D341Med (cell line): ENCODE data around the gene BAHD1.

ENCODE experiments used
- DNase-seq: peaks from one replicate; pipeline ENCODE4 v3.0.0; 2012; ENCODE audit warnings: low spot score

The BAHD1 gene

GRCh38 chr15:40499931-40500330 is 59.2 kb downstream of the BAHD1 start:
- no peak for DNase-seq

GRCh38 chr15:40500568-40501330 is 60.0 kb downstream of the BAHD1 start:
- DNase-seq, result no peak

GRCh38 chr15:40501487-40501886 is 60.7 kb downstream of the BAHD1 start:
- DNase-seq, result no peak

GRCh38 chr15:40506964-40507571 is 66.3 kb downstream of the BAHD1 start:
- DNase-seq, result peak; percentile 94

- DNase-seq, result no peak
Measured at GRCh38 chr15:40508216-40508615, 67.5 kb downstream of the BAHD1 start.

GRCh38 chr15:40510201-40510600 is 69.4 kb downstream of the BAHD1 start:
- no peak for DNase-seq

- no peak for DNase-seq
Measured at GRCh38 chr15:40511093-40511471, 70.3 kb downstream of the BAHD1 start.

GRCh38 chr15:40511472-40512133 is 70.8 kb downstream of the BAHD1 start:
- no peak for DNase-seq

- DNase-seq, result no peak
Measured at GRCh38 chr15:40512440-40512839, 71.7 kb downstream of the BAHD1 start.

- DNase-seq, result no peak
Measured at GRCh38 chr15:40513609-40514008, 72.9 kb downstream of the BAHD1 start.

- DNase-seq, result no peak
Measured at GRCh38 chr15:40516322-40516721, 75.6 kb downstream of the BAHD1 start.
